Small intestine (tissue), 7 donors: ENCODE results near the gene AXIN2. TPM values are rescaled to one million over a fixed set of nuclear protein-coding genes. Genes with fewer than 3 reads are reported as not detected.

ENCODE experiments used
- DNase-seq, 2 donors: peaks; one replicate each; pipeline versions ENCODE4 v3.0.0 to v3.0.0-alpha.2; 2013
- FAIRE-seq: peaks from 2 replicates; lab custom pipeline; 2012; peaks lifted over from hg19 to GRCh38; lab: Jason Lieb, UNC
- H3K27ac ChIP-seq, 3 donors: one replicate each; pipeline ENCODE4 v1.5.1; 2013; ENCODE audit warnings: low read length in 2 of 3, mild to moderate bottlenecking in 2 of 3, control low read depth in 1 of 3, inconsistent platforms in 1 of 3, low read depth in 1 of 3, moderate library complexity in 1 of 3
- H3K27me3 ChIP-seq, 3 donors: one replicate each; pipeline ENCODE4 v1.6.1; 2013; ENCODE audit warnings: low read length in 3 of 3, inconsistent platforms in 1 of 3; ENCODE audit not compliant: control insufficient read depth in 3 of 3, insufficient read depth in 3 of 3
- H3K36me3 ChIP-seq, 3 donors: one replicate each; pipeline ENCODE4 v1.6.1; 2013; ENCODE audit warnings: low read length in 3 of 3, inconsistent platforms in 1 of 3, low read depth in 1 of 3, mild to moderate bottlenecking in 1 of 3, moderate library complexity in 1 of 3; ENCODE audit not compliant: control insufficient read depth in 3 of 3, insufficient read depth in 2 of 3
- H3K4me1 ChIP-seq, 3 donors: one replicate each; pipeline ENCODE4 v1.6.1; 2013; ENCODE audit warnings: low read length in 2 of 3, inconsistent platforms in 1 of 3, low read depth in 1 of 3, mild to moderate bottlenecking in 1 of 3, moderate library complexity in 1 of 3; ENCODE audit not compliant: control insufficient read depth in 3 of 3, insufficient read depth in 2 of 3
- H3K4me3 ChIP-seq, 3 donors: one replicate each; pipeline ENCODE4 v1.5.1; 2013; ENCODE audit warnings: low read length in 3 of 3, control low read depth in 1 of 3, inconsistent platforms in 1 of 3, low read depth in 1 of 3, mild to moderate bottlenecking in 1 of 3, moderate library complexity in 1 of 3
- H3K9me3 ChIP-seq, 2 donors: one replicate each; pipeline ENCODE4 v1.6.1; 2013; ENCODE audit warnings: low read depth in 1 of 2, low read length in 1 of 2; ENCODE audit not compliant: control insufficient read depth in 2 of 2, insufficient read depth in 1 of 2
- WGBS, 3 donors: extraction: QIAGEN DNeasy Blood & Tissue Kit; methylation state at CpG; one replicate each; pipeline ENCODE4 v1.1.7; 2013; 5-methylcytosine and 5-hydroxymethylcytosine counted together
- polyA plus RNA-seq, 4 donors: library from polyadenylated mRNA; stranded (reverse) in 3 of 4; unstranded in 1 of 4; fragments of 200-250 nt in 3 of 4; fragments of 120-200 nt in 1 of 4; gene quantifications; one replicate each; pipeline versions ENCODE4 v1.2.1 to v1.2.3, GENCODE V29; 2013
- donor health status: healthy with polysubstance abuse.
- donor health status: control.
- donor health status: control.
- donor health status: Bipolar disorder and iron deficiency.
- donor health status: healthy.

Gene AXIN2
- polyA plus RNA-seq, 4 donors = 0.89 to 11.9 (median 6.0) TPM

- FAIRE-seq = no peak
- Histone ChIP-seq H3K9me3 (no peaks in the 10 kb centered on the region), H3K36me3 (peaks cover 0 to 56% (median 0%) of the 10 kb centered on the region in 3 donors), H3K27me3 (no peaks in the 10 kb centered on the region), H3K4me3 (no peak overlapping the region), H3K4me1 (peaks cover 0 to 58% (median 4%) of the 10 kb centered on the region in 3 donors), H3K27ac (peak overlapping the region in 1 of 3 donors; percentile 92)
- WGBS, 3 donors = 85 to 93% (median 88%) methylated on average over 6 of the region's 6 CpGs
- DNase-seq = no peak
Observed at GRCh38 chr17:65548269-65548969, 13.0 kb downstream of the AXIN2 start.

- 11 to 46% (median 36%) methylated on average over 5 of the region's 5 CpGs for WGBS, 3 donors
- H3K9me3 ChIP-seq = no peaks in the 10 kb centered on the region
- DNase-seq (peak; percentile 94 to 99), FAIRE-seq (no peak)
- no peaks in the 10 kb centered on the region for H3K27me3 ChIP-seq
- peaks cover 0 to 54% (median 0%) of the 10 kb centered on the region in 3 donors for H3K36me3 ChIP-seq
- H3K4me3 ChIP-seq = no peak overlapping the region
- peaks cover 0 to 55% (median 4%) of the 10 kb centered on the region in 3 donors for H3K4me1 ChIP-seq
- H3K27ac ChIP-seq = peak overlapping the region; percentile 52 to 92 (median 73)
Observed at GRCh38 chr17:65547253-65547670, 14.2 kb downstream of the AXIN2 start.

- WGBS, 3 donors = 46 to 81% (median 62%) methylated on average over 4 of the region's 4 CpGs
- DNase-seq = no peak
- H3K4me3 ChIP-seq = no peak overlapping the region
- H3K36me3 ChIP-seq = peaks cover 0 to 52% (median 0%) of the 10 kb centered on the region in 3 donors
- no peaks in the 10 kb centered on the region for H3K27me3 ChIP-seq
- no peak for FAIRE-seq
- no peaks in the 10 kb centered on the region for H3K9me3 ChIP-seq
- H3K4me1 ChIP-seq = peaks cover 0 to 49% (median 4%) of the 10 kb centered on the region in 3 donors
- peak overlapping the region; percentile 52 to 92 (median 73) for H3K27ac ChIP-seq
Observed at GRCh38 chr17:65546579-65546978, 14.9 kb downstream of the AXIN2 start.

GRCh38 chr17:65545705-65546523, 15.5 kb downstream of the AXIN2 start:
- no peaks in the 10 kb centered on the region for H3K27me3 ChIP-seq
- no peak overlapping the region for H3K4me3 ChIP-seq
- DNase-seq (no peak), FAIRE-seq (no peak)
- 70 to 84% (median 80%) methylated on average over 17 of the region's 17 CpGs for WGBS, 3 donors
- H3K36me3 ChIP-seq = peaks cover 0 to 50% (median 0%) of the 10 kb centered on the region in 3 donors
- H3K4me1 ChIP-seq = peaks cover 0 to 42% (median 4%) of the 10 kb centered on the region in 3 donors
- peak overlapping the region; percentile 52 to 92 (median 73) for H3K27ac ChIP-seq
- no peaks in the 10 kb centered on the region for H3K9me3 ChIP-seq

GRCh38 chr17:65544672-65545071, 16.8 kb downstream of the AXIN2 start:
- FAIRE-seq = no peak
- no peak overlapping the region for H3K4me3 ChIP-seq
- peaks cover 0 to 31% (median 4%) of the 10 kb centered on the region in 3 donors for H3K4me1 ChIP-seq
- no peaks in the 10 kb centered on the region for H3K9me3 ChIP-seq
- H3K36me3 ChIP-seq = peaks cover 0 to 48% (median 1%) of the 10 kb centered on the region in 3 donors
- no peak for DNase-seq
- no peaks in the 10 kb centered on the region for H3K27me3 ChIP-seq
- 77 to 82% (median 78%) methylated on average over 11 of the region's 11 CpGs for WGBS, 3 donors
- no peak overlapping the region for H3K27ac ChIP-seq

GRCh38 chr17:65542610-65543009, 18.8 kb downstream of the AXIN2 start:
- Histone ChIP-seq H3K4me1 (peaks cover 0 to 16% (median 4%) of the 10 kb centered on the region in 3 donors), H3K9me3 (no peaks in the 10 kb centered on the region), H3K27ac (no peak overlapping the region), H3K36me3 (peaks cover 2 to 53% (median 2%) of the 10 kb centered on the region in 3 donors), H3K4me3 (no peak overlapping the region), H3K27me3 (no peaks in the 10 kb centered on the region)
- no peak for DNase-seq
- no peak for FAIRE-seq

- Histone ChIP-seq H3K27ac (no peak overlapping the region), H3K9me3 (no peaks in the 10 kb centered on the region), H3K36me3 (peaks cover 2 to 58% (median 3%) of the 10 kb centered on the region in 3 donors), H3K4me1 (peaks cover 0 to 12% (median 4%) of the 10 kb centered on the region in 3 donors), H3K4me3 (no peak overlapping the region), H3K27me3 (no peaks in the 10 kb centered on the region)
- DNase-seq = no peak
- 67 to 96% (median 94%) methylated on average over 1 of the region's 1 CpG for WGBS, 3 donors
- FAIRE-seq = no peak
Observed at GRCh38 chr17:65542067-65542466, 19.4 kb downstream of the AXIN2 start.

- no peak for DNase-seq
- H3K9me3 ChIP-seq = no peaks in the 10 kb centered on the region
- H3K27me3 ChIP-seq = no peaks in the 10 kb centered on the region
- H3K36me3 ChIP-seq = peaks cover 2 to 61% (median 5%) of the 10 kb centered on the region in 3 donors
- H3K4me1 ChIP-seq = peaks cover 0 to 6% (median under 1%) of the 10 kb centered on the region in 3 donors
- no peak for FAIRE-seq
- no peak overlapping the region for H3K27ac ChIP-seq
- no peak overlapping the region for H3K4me3 ChIP-seq
- 85 to 87% (median 87%) methylated on average over 8 of the region's 8 CpGs for WGBS, 3 donors
Observed at GRCh38 chr17:65541453-65541852, 20.0 kb downstream of the AXIN2 start.
